Cardiac muscle cell (in vitro differentiated cells and primary cell): ENCODE results near the gene NEK7. TPM values are rescaled to one million over a fixed set of nuclear protein-coding genes. Genes with fewer than 3 reads are reported as not detected.
A peak's percentile ranks its signal among the peaks of the same experiment; 100 is the strongest.

Experiments used
- DNase-seq, 2 donors: peaks; one replicate each; pipeline versions ENCODE4 v3.0.0 to v3.0.0-alpha.2; 2010 to 2017; ENCODE audit warnings: low read depth in 1 of 2, low spot score in 1 of 2
- H3K27ac ChIP-seq: fragments of 200-600 bp; sonication (generic); 2 replicates; pipeline ENCODE4 v1.5.1; 2016
- H3K27me3 ChIP-seq: fragments of 200-600 bp; sonication (generic); 2 replicates; pipeline ENCODE4 v1.6.0; 2016; ENCODE audit warnings: control low read depth
- H3K36me3 ChIP-seq: fragments of 200-600 bp; sonication (generic); 2 replicates; pipeline ENCODE4 v1.5.1; 2016; ENCODE audit warnings: control low read depth
- H3K4me1 ChIP-seq: fragments of 200-600 bp; sonication (generic); 2 replicates; pipeline ENCODE4 v1.8.1; 2017; ENCODE audit warnings: low read depth, mild to moderate bottlenecking, mixed run types
- H3K4me3 ChIP-seq: fragments of 200-600 bp; sonication (generic); 2 replicates; pipeline ENCODE4 v1.5.1; 2016; ENCODE audit warnings: mild to moderate bottlenecking
- H3K9me3 ChIP-seq: fragments of 200-600 bp; sonication (generic); 2 replicates; pipeline ENCODE4 v1.5.1; 2017; ENCODE audit warnings: low read depth, mild to moderate bottlenecking, control low read depth
- CTCF ChIP-seq: IDR thresholded peaks from 2 replicates; pipeline ENCODE4 v1.5.1; 2012; ENCODE audit warnings: low read depth, mild to moderate bottlenecking, low read length
- polyA plus RNA-seq: library from polyadenylated mRNA; unstranded; fragments of >200 nt; fragmentation: Nextera tagmentation; extraction: Ambion mirVana; gene quantifications from 2 replicates; pipeline ENCODE4 v1.2.1, GENCODE V29; 2016
- total RNA-seq: library from RNA; depleted of rRNA; stranded (reverse); fragments of >200 nt; gene quantifications from 2 replicates; pipeline ENCODE4 v1.2.3, GENCODE V29; 2016

Gene NEK7
- total and polyA plus RNA-seq, 2 experiments from 2014 or later, result 46.1 to 63.1 TPM

DNA sequence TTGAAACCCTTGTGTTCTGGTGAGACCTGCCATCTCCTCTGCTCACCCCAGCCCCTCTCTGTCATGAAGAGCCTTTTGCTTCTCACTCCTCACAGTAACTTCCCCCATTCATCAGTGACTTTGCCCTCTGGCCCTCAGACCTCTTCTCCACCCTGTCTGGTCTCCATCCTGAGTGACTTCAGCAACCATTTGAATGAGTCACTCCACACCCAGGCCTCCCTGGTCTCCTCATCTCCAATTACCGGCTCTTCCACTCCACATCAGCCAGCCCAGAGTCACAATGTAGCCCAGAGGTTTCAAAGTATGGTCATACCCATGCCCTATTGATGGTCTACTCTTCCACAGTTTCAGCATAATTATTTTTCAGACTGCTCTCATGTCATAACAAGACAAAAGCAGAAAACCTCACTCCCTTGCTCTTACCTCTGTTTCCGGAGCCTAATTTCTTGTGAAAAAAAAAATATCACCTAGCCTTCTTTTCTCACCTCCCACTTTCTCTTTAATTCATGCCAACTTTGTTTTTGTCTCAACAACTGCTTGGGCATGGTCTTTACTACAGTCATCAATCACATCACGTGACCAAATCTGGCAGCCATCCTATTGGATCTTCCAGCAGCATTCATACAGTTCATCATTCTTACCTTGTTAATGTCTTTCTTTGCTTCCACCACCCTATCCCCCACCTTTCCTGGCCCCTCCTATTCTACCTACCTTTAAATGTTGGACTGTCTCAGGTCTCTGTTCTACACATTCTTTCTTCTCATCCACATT is 35.6 kb upstream of the NEK7 start:
- no peak overlapping the region for H3K27ac ChIP-seq
- DNase-seq, result peak in 1 of 2 donors; percentile 49
- no peaks in the 10 kb centered on the region for H3K4me1 ChIP-seq
- TF ChIP-seq CTCF, result no peak
- no peaks in the 10 kb centered on the region for H3K36me3 ChIP-seq
- H3K27me3 ChIP-seq, result no peaks in the 10 kb centered on the region
- no peak overlapping the region for H3K4me3 ChIP-seq
- H3K9me3 ChIP-seq, result no peaks in the 10 kb centered on the region

- Histone ChIP-seq H3K27me3 (no peaks in the 10 kb centered on the region), H3K4me3 (no peak overlapping the region), H3K4me1 (no peaks in the 10 kb centered on the region), H3K9me3 (no peaks in the 10 kb centered on the region), H3K36me3 (no peaks in the 10 kb centered on the region), H3K27ac (no peak overlapping the region)
- DNase-seq, result peak in 1 of 2 donors; percentile 43
- TF ChIP-seq CTCF, result no peak
Measured at GRCh38 chr1:198122693-198123092, 34.1 kb upstream of the NEK7 start.

DNA sequence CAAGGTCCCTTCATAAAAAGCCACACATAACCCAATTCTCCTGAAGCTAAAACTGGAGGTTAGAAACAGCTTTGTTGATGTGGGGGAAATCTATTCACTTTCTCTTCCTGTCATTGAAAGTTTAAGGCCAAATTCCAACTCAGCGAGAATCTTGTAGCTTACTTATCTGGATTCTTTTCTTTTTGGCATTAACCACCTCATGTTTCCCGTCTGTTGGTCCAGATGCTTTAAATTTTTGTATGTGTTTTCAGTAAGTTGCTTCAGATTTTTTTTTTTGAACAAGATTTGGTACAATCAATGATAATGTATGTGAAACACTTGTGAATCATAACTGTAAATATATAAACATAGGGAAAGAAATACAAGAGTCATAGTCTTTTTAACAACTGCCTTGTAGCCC is 33.7 kb upstream of the NEK7 start:
- DNase-seq, result peak in 1 of 2 donors; percentile 90
- H3K9me3 ChIP-seq, result no peaks in the 10 kb centered on the region
- H3K4me3 ChIP-seq, result no peak overlapping the region
- H3K27ac ChIP-seq, result no peak overlapping the region
- H3K36me3 ChIP-seq, result no peaks in the 10 kb centered on the region
- no peaks in the 10 kb centered on the region for H3K27me3 ChIP-seq
- TF ChIP-seq CTCF, result no peak
- H3K4me1 ChIP-seq, result no peaks in the 10 kb centered on the region

DNA sequence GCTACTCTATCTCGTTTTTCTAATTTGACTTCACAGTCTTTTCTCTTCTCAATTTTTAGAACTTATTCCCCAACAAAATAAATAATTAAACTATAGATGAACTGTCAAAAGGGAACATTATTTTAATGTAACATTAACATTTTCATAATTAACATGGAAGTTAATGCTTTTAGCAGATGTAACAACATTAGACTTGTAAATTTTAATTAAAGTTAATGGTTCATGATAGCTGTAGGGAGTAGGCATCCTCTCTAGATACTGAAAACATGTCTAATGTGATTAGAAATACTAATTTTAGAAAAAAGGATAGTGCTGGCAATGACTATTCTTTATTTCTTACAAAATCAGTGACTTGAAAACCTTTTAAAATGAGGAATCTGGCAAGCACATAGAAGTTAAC is 32.1 kb upstream of the NEK7 start:
- TF ChIP-seq CTCF, result no peak
- Histone ChIP-seq H3K4me1 (no peaks in the 10 kb centered on the region), H3K9me3 (no peaks in the 10 kb centered on the region), H3K27me3 (no peaks in the 10 kb centered on the region), H3K4me3 (no peak overlapping the region), H3K27ac (no peak overlapping the region), H3K36me3 (no peaks in the 10 kb centered on the region)
- DNase-seq, result no peak

- Histone ChIP-seq H3K27me3 (no peaks in the 10 kb centered on the region), H3K36me3 (no peaks in the 10 kb centered on the region), H3K27ac (no peak overlapping the region), H3K4me3 (no peak overlapping the region), H3K9me3 (no peaks in the 10 kb centered on the region), H3K4me1 (no peaks in the 10 kb centered on the region)
- peak; percentile 4 to 61 for DNase-seq
- TF ChIP-seq CTCF, result no peak
Measured at GRCh38 chr1:198125995-198126735, 30.6 kb upstream of the NEK7 start.
